Astrocyte of the cerebellum (primary cell): ENCODE data around the gene PPM1N.

Experiments used
- DNase-seq: peaks from one replicate; pipeline ENCODE4 v3.0.0-alpha.2; 2011; ENCODE audit warnings: low read depth
- H3K4me3 ChIP-seq: 2 replicates; pipeline ENCODE4 v1.5.1; 2011; ENCODE audit warnings: mild to moderate bottlenecking, low read depth, low read length, moderate library complexity
- CTCF ChIP-seq: IDR thresholded peaks from 2 replicates; pipeline ENCODE4 v1.5.1; 2012; ENCODE audit warnings: low read length, low read depth, moderate library complexity, mild to moderate bottlenecking; ENCODE audit errors: missing control alignments
- in situ Hi-C: cut with HindIII; loops from 2 replicates; pipeline ENCODE4 v1.10.0; 2017; ENCODE audit warnings: low sequenced_read_pairs

The PPM1N gene

GRCh38 chr19:45456500-45456815 is 41.8 kb upstream of the PPM1N start:
- H3K4me3 ChIP-seq = no peak overlapping the region
- no peak for TF ChIP-seq CTCF
- no peak for DNase-seq
- in situ Hi-C loops = no loop called here

GRCh38 chr19:45457776-45458175 is 40.5 kb upstream of the PPM1N start:
- no peak for TF ChIP-seq CTCF
- no peak overlapping the region for H3K4me3 ChIP-seq
- DNase-seq = no peak
- in situ Hi-C loops = no loop called here

- in situ Hi-C loops = no loop called here
- H3K4me3 ChIP-seq = no peak overlapping the region
- no peak for TF ChIP-seq CTCF
- no peak for DNase-seq
Measured at GRCh38 chr19:45460807-45461347, 37.4 kb upstream of the PPM1N start.

- no peak overlapping the region for H3K4me3 ChIP-seq
- no peak for DNase-seq
- in situ Hi-C loops = no loop called here
- no peak for TF ChIP-seq CTCF
Measured at GRCh38 chr19:45462174-45462573, 36.1 kb upstream of the PPM1N start.

GRCh38 chr19:45463241-45463640 is 35.0 kb upstream of the PPM1N start:
- H3K4me3 ChIP-seq = no peak overlapping the region
- in situ Hi-C loops = no loop called here
- no peak for DNase-seq
- TF ChIP-seq CTCF = no peak

- in situ Hi-C loops = no loop called here
- no peak for DNase-seq
- H3K4me3 ChIP-seq = no peak overlapping the region
- TF ChIP-seq CTCF = no peak
Measured at GRCh38 chr19:45464274-45464673, 34.0 kb upstream of the PPM1N start.

- DNase-seq = no peak
- no peak overlapping the region for H3K4me3 ChIP-seq
- TF ChIP-seq CTCF = no peak
- in situ Hi-C loops = no loop called here
Measured at GRCh38 chr19:45464852-45465441, 33.3 kb upstream of the PPM1N start.
